Gastroesophageal sphincter (tissue), 4 donors: ENCODE results near the gene SFTPA1. TPM values are rescaled to one million over a fixed set of nuclear protein-coding genes. Genes with fewer than 3 reads are reported as not detected.
"Not testable (repeated sequence)": the region's sequence is repeated elsewhere in the genome, so short reads cannot be mapped to it uniquely, and the experiment has no call there.

Experiments used
- ATAC-seq: fragments of 150-250 bp; one replicate; pipeline ENCODE4 v1.9.1; 2016; ENCODE audit warnings: mild to moderate bottlenecking, moderate library complexity
- H3K27ac ChIP-seq, 4 donors: fragments of 200-600 bp; sonication (generic) in 3 of 4; 1 replicate in 3 of 4; 2 replicates in 1 of 4; pipeline ENCODE4 v1.5.1; 2016 to 2019
- H3K27me3 ChIP-seq: fragments of 200-600 bp; sonication (generic); one replicate; pipeline ENCODE4 v1.5.1; 2019
- H3K36me3 ChIP-seq, 2 donors: fragments of 200-600 bp; sonication (generic); one replicate each; pipeline ENCODE4 v1.5.1; 2019; ENCODE audit warnings: control low read depth in 1 of 2
- H3K4me1 ChIP-seq, 3 donors: fragments of 200-600 bp; sonication (generic); 1 replicate in 2 of 3; 2 replicates in 1 of 3; pipeline ENCODE4 v1.5.1; 2016 to 2019; ENCODE audit warnings: control low read depth in 2 of 3
- H3K4me3 ChIP-seq, 2 donors: fragments of 200-600 bp; sonication (generic); one replicate each; pipeline ENCODE4 v1.5.1; 2019; ENCODE audit warnings: mild to moderate bottlenecking in 1 of 2, moderate library complexity in 1 of 2
- H3K9me3 ChIP-seq, 3 donors: fragments of 200-600 bp; sonication (generic); one replicate each; pipeline ENCODE4 v1.5.1; 2017 to 2019; ENCODE audit warnings: control low read depth in 2 of 3
- EP300 ChIP-seq: sonication (generic); formaldehyde crosslinking; IDR thresholded peaks from one replicate; pipeline ENCODE4 v1.6.1; 2017; ENCODE audit warnings: antibody characterized with exemption, mild to moderate bottlenecking
- POLR2A ChIP-seq, 2 donors: fragments of 450-650 bp; IDR thresholded peaks; one replicate each; pipeline ENCODE4 v1.6.1; 2017; ENCODE audit warnings: antibody characterized with exemption in 2 of 2, mild to moderate bottlenecking in 2 of 2, moderate library complexity in 1 of 2
- POLR2AphosphoS5 ChIP-seq: sonication (generic); formaldehyde crosslinking; IDR thresholded peaks from one replicate; pipeline ENCODE4 v1.6.1; 2017; ENCODE audit warnings: antibody characterized with exemption
- WGBS, 2 donors: methylation state at CpG; one replicate each; pipeline ENCODE4 v1.1.5; 2018; ENCODE audit warnings: low coverage in 1 of 2; 5-methylcytosine and 5-hydroxymethylcytosine counted together
- total RNA-seq, 4 donors: library from RNA; depleted of rRNA; stranded (reverse); fragments of >200 nt; gene quantifications; one replicate each; pipeline ENCODE4 v1.1.0, GENCODE V29; 2016
- TF ChIP-seq, protein P1 (sequence below), 4 experiments: fragments of 200-600 bp in 2 of 4; fragments of 450-650 bp in 2 of 4; sonication (generic) in 1 of 4; IDR thresholded peaks; one replicate each; pipeline ENCODE4 v1.5.1; 2017 to 2019; ENCODE audit warnings: antibody characterized with exemption in 4 of 4, mild to moderate bottlenecking in 2 of 4, moderate library complexity in 2 of 4

SFTPA1 gene
- total RNA-seq, 4 donors from 2014 or later = not detected

DNA sequence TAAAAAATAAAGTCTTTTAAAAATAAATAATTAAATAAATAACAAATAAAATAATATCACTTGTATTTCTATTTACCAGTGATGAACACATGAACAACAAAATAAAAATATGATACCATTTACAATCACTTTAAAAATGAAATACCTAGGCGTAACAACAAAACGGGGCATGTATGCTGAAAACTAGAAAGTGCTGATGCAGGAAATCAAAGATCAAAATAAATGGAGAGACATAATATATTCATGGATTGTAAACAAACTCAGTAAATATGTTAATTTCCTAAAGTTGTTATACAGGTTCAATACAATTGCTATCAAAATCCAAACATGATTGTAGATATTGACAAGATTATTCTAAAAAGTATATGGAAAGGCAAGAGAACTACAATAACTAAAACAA lies 31.4 kb upstream of the SFTPA1 start:
- no peaks in the 10 kb centered on the region for H3K27me3 ChIP-seq
- H3K27ac ChIP-seq = no peak overlapping the region
- H3K36me3 ChIP-seq = no peaks in the 10 kb centered on the region
- H3K4me3 ChIP-seq = no peak overlapping the region
- 88 to 90% methylated on average over 2 of the region's 2 CpGs for WGBS, 2 donors
- TF ChIP-seq POLR2A (IDR thresholded peaks at IDR 0.05) (no peak), EP300 (no peak), POLR2AphosphoS5 (no peak)
- TF ChIP-seq, protein P1, sequence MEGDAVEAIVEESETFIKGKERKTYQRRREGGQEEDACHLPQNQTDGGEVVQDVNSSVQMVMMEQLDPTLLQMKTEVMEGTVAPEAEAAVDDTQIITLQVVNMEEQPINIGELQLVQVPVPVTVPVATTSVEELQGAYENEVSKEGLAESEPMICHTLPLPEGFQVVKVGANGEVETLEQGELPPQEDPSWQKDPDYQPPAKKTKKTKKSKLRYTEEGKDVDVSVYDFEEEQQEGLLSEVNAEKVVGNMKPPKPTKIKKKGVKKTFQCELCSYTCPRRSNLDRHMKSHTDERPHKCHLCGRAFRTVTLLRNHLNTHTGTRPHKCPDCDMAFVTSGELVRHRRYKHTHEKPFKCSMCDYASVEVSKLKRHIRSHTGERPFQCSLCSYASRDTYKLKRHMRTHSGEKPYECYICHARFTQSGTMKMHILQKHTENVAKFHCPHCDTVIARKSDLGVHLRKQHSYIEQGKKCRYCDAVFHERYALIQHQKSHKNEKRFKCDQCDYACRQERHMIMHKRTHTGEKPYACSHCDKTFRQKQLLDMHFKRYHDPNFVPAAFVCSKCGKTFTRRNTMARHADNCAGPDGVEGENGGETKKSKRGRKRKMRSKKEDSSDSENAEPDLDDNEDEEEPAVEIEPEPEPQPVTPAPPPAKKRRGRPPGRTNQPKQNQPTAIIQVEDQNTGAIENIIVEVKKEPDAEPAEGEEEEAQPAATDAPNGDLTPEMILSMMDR (IDR thresholded peaks at IDR 0.05) = no peak
- H3K4me1 ChIP-seq = no peaks in the 10 kb centered on the region
- peaks cover 0 to 6% (median 0%) of the 10 kb centered on the region in 3 donors for H3K9me3 ChIP-seq
- ATAC-seq = no peak

DNA sequence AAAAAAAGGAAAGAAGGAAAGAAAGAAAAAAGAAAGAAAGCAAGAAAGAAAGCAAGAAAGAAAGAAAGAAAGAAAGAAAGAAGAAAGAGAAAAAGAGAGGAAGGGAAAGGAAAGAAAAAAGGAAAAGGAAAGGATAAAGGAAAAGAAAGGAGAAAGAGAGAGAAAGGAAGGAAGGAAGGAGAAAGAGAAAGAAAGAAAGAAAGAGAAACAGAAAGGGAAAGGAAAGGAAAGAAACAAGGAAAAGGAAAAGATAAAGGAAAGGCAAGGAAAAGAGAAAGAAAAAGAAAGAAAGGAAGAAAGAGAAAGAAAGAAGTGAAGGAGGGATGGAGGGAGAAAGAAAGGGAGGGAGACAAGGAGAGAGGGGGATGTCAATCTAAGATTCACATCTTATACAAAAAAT lies 29.7 kb upstream of the SFTPA1 start:
- H3K36me3 ChIP-seq = no peaks in the 10 kb centered on the region
- TF ChIP-seq POLR2AphosphoS5 (no peak), POLR2A (IDR thresholded peaks at IDR 0.05) (no peak), EP300 (no peak)
- TF ChIP-seq, protein P1 (IDR thresholded peaks at IDR 0.05) = no peak

DNA sequence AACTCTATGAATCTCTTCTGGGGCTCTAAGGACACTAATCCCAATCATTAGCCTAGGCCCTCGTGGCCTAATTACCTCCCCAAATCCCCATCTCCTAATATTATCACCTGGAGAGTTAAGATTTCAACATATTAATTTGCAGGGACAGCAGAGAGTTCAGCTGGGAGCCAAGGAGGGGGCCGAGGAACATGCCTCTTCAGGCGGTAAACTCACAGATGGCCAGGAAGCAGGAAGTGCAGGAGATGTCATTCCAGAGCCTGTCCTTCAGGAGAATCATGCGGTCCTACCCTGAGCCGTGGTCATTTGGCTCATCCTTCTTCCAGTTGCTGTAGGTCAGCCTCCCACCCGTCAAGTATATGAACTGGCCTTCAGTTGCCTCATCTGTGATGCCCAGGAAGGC lies 28.6 kb upstream of the SFTPA1 start:
- no peak for ATAC-seq
- WGBS, 2 donors = 88% methylated on average over 4 of the region's 6 CpGs; no CpG with 5 or more reads in 1 of the 2 donors
- no peak overlapping the region for H3K4me3 ChIP-seq
- no peaks in the 10 kb centered on the region for H3K27me3 ChIP-seq
- H3K36me3 ChIP-seq = no peaks in the 10 kb centered on the region
- no peak for TF ChIP-seq POLR2A (IDR thresholded peaks at IDR 0.05)
- TF ChIP-seq, protein P1 (IDR thresholded peaks at IDR 0.05) = no peak
- no peak for TF ChIP-seq EP300
- no peak for TF ChIP-seq POLR2AphosphoS5
- no peak overlapping the region for H3K27ac ChIP-seq
- no peaks in the 10 kb centered on the region for H3K9me3 ChIP-seq
- no peaks in the 10 kb centered on the region for H3K4me1 ChIP-seq

More for the DNA sequence above, 29.7 kb upstream of the SFTPA1 start:
- no peak overlapping the region for H3K27ac ChIP-seq
- H3K4me1 ChIP-seq = no peaks in the 10 kb centered on the region
- H3K27me3 ChIP-seq = no peaks in the 10 kb centered on the region
- H3K4me3 ChIP-seq = no peak overlapping the region
- no peak for ATAC-seq
- no peaks in the 10 kb centered on the region for H3K9me3 ChIP-seq

DNA sequence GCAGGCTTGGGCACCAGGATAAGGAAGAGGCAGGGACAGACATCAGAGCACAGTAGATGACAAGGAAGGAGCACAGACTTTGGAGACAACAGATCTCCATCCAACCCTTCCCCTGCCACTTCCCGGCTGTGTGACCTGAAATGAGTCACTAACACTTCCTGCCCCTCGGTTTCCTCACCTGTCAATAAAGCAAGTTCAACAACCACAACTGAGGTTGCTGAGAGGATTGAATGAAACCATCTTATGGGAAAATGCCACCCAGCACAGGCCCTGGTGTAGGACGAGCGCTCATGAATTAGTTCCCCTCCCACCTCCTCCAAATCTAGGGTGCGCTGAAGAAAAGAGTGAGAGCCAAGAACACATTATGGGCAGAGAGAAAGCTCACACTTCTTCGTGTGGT lies 27.8 kb upstream of the SFTPA1 start:
- not testable (repeated sequence) for H3K4me3 ChIP-seq, ATAC-seq, H3K36me3 ChIP-seq, H3K4me1 ChIP-seq, H3K27ac ChIP-seq, H3K9me3 ChIP-seq, H3K27me3 ChIP-seq
- no CpG with 5 or more reads among the region's 6 CpGs for WGBS, 2 donors

GRCh38 chr10:79583488-79584024 lies 27.2 kb upstream of the SFTPA1 start:
- 80 to 100% methylated on average over 4 to 5 of the region's 7 CpGs for WGBS, 2 donors
- H3K4me3 ChIP-seq = no peak overlapping the region
- no peak overlapping the region for H3K27ac ChIP-seq
- H3K27me3 ChIP-seq = no peaks in the 10 kb centered on the region
- H3K9me3 ChIP-seq = no peaks in the 10 kb centered on the region
- no peaks in the 10 kb centered on the region for H3K36me3 ChIP-seq
- no peaks in the 10 kb centered on the region for H3K4me1 ChIP-seq
- TF ChIP-seq, protein P1 (IDR thresholded peaks at IDR 0.05) = no peak
- TF ChIP-seq EP300 = no peak
- TF ChIP-seq POLR2AphosphoS5 = no peak
- TF ChIP-seq POLR2A (IDR thresholded peaks at IDR 0.05) = no peak
- no peak for ATAC-seq
